Measurements from ENCODE around the gene LGALS7. TPM values are rescaled to one million over a fixed set of nuclear protein-coding genes. Genes with fewer than 3 reads are reported as not detected.

The LGALS7 gene
- total and polyA plus RNA-seq, 2 of the 13 experiments (the other 11 are each of a cell fraction or from before 2014, with no cell fraction given) = 0.73 TPM; not detected in 1

DNA sequence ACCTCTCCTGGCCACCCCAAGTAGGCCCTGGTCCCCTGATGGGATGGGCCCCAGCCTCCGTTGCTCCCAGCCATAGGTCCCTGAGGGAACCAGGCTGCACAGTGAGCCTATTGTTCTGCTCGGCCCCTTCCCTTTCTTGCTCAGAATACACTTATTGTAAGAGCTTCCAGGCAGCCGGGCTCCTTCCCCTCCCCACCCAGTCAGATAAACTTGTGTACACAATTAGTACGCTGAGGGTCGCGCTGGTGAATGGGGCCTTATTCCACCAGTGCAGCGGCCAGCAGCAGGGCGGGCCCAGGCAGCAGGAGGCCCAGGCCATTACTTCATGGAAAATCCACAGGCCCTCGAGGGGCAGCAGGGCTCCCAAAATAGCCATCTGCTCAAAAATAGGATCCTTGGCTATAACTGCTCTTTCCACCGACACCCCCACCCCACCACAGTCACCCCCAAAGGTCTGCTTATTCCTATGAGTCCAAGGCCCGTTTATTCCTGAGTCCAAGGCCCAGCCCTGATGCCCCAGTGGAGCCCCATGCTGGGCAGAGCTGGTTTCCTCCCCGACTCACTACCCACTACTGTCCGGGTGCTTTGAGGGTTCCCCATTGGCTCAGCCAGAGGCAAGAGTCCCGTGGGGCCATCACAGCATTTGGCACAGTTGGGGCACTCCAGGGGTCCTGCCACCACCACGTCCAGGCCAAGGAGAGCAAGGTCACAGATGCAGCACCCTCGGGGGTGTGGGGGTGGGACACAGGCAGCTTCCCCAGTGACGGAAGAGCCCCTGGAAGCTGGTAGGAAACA lies 51.1 kb downstream of the LGALS7 start (continued):
- TF ChIP-seq NR2C2 (CRISPR knock-in tag; IDR thresholded peaks at IDR 0.05; ENCODE audit: borderline replicate concordance) (peak; percentile 22; the same call in 1 of the 2 replicates), MIER2 (CRISPR knock-in tag; IDR thresholded peaks at IDR 0.05) (no peak), ZBTB8A (CRISPR knock-in tag; IDR thresholded peaks at IDR 0.05; ENCODE audit: borderline replicate concordance, low read depth) (no peak), RCOR2 (CRISPR knock-in tag; IDR thresholded peaks at IDR 0.05) (peak; percentile 74), ISX (CRISPR knock-in tag; conservative IDR thresholded peaks at IDR 0.05) (no peak), HOXA5 (CRISPR knock-in tag; IDR thresholded peaks at IDR 0.05) (no peak), HES4 (CRISPR knock-in tag; IDR thresholded peaks at IDR 0.05; ENCODE audit: borderline replicate concordance) (no peak), MLLT10 (CRISPR knock-in tag; IDR thresholded peaks at IDR 0.05) (no peak), HNRNPLL (IDR thresholded peaks at IDR 0.05; ENCODE audit: low read depth, low read length, poor library complexity, severe bottlenecking) (peak; percentile 24), CREB1 (IDR thresholded peaks at IDR 0.05) (no peak), CREB1 (CRISPR knock-in tag; IDR thresholded peaks at IDR 0.05) (no peak), NR2F2 (IDR thresholded peaks at IDR 0.05; ENCODE audit: borderline replicate concordance, low read depth) (no peak), ATF7-NPFF (CRISPR knock-in tag; IDR thresholded peaks at IDR 0.05; ENCODE audit: low read depth) (0 out of 2 replicates have a peak, but pooled peaks have one; percentile 21), GLI4 (CRISPR knock-in tag; IDR thresholded peaks at IDR 0.05; ENCODE audit: borderline replicate concordance) (no peak), NFRKB (IDR thresholded peaks at IDR 0.05) (no peak), KDM4B (CRISPR knock-in tag; IDR thresholded peaks at IDR 0.05) (no peak), ZNF205 (CRISPR knock-in tag; IDR thresholded peaks at IDR 0.05) (peak; percentile 79), TEAD3 (CRISPR knock-in tag; optimal IDR thresholded peaks at IDR 0.05; ENCODE audit: borderline replicate concordance) (peak; percentile 60), MAFG (CRISPR knock-in tag; IDR thresholded peaks at IDR 0.05) (no peak), JUNB (CRISPR knock-in tag; IDR thresholded peaks at IDR 0.05; ENCODE audit: borderline replicate concordance) (no peak), DR1 (CRISPR knock-in tag; IDR thresholded peaks at IDR 0.05) (no peak), FOXK1 (CRISPR knock-in tag; IDR thresholded peaks at IDR 0.05; ENCODE audit: borderline replicate concordance, low read depth) (peak; percentile 14; the same call in 1 of the 2 replicates), TCF12 (IDR thresholded peaks at IDR 0.05) (no peak), TCF12 (CRISPR knock-in tag; IDR thresholded peaks at IDR 0.05) (no peak), ZNF30 (CRISPR knock-in tag; IDR thresholded peaks at IDR 0.05) (no peak), NFIB (CRISPR knock-in tag; IDR thresholded peaks at IDR 0.05; ENCODE audit: borderline replicate concordance) (no peak)
- TF ChIP-seq, protein P1, sequence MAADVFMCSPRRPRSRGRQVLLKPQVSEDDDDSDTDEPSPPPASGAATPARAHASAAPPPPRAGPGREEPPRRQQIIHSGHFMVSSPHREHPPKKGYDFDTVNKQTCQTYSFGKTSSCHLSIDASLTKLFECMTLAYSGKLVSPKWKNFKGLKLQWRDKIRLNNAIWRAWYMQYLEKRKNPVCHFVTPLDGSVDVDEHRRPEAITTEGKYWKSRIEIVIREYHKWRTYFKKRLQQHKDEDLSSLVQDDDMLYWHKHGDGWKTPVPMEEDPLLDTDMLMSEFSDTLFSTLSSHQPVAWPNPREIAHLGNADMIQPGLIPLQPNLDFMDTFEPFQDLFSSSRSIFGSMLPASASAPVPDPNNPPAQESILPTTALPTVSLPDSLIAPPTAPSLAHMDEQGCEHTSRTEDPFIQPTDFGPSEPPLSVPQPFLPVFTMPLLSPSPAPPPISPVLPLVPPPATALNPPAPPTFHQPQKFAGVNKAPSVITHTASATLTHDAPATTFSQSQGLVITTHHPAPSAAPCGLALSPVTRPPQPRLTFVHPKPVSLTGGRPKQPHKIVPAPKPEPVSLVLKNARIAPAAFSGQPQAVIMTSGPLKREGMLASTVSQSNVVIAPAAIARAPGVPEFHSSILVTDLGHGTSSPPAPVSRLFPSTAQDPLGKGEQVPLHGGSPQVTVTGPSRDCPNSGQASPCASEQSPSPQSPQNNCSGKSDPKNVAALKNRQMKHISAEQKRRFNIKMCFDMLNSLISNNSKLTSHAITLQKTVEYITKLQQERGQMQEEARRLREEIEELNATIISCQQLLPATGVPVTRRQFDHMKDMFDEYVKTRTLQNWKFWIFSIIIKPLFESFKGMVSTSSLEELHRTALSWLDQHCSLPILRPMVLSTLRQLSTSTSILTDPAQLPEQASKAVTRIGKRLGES (CRISPR knock-in tag; IDR thresholded peaks at IDR 0.05; ENCODE audit: borderline replicate concordance) = no peak
- TF ChIP-seq, protein P2, sequence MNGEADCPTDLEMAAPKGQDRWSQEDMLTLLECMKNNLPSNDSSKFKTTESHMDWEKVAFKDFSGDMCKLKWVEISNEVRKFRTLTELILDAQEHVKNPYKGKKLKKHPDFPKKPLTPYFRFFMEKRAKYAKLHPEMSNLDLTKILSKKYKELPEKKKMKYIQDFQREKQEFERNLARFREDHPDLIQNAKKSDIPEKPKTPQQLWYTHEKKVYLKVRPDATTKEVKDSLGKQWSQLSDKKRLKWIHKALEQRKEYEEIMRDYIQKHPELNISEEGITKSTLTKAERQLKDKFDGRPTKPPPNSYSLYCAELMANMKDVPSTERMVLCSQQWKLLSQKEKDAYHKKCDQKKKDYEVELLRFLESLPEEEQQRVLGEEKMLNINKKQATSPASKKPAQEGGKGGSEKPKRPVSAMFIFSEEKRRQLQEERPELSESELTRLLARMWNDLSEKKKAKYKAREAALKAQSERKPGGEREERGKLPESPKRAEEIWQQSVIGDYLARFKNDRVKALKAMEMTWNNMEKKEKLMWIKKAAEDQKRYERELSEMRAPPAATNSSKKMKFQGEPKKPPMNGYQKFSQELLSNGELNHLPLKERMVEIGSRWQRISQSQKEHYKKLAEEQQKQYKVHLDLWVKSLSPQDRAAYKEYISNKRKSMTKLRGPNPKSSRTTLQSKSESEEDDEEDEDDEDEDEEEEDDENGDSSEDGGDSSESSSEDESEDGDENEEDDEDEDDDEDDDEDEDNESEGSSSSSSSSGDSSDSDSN (CRISPR knock-in tag; IDR thresholded peaks at IDR 0.05) = peak; percentile 55; the same call in 1 of the 2 replicates

All from HepG2 (cell line).